Measurements from ENCODE around the gene MIGA1. TPM values are rescaled to one million over a fixed set of nuclear protein-coding genes. Genes with fewer than 3 reads are reported as not detected.
"Not testable (repeated sequence)": the region's sequence is repeated elsewhere in the genome, so short reads cannot be mapped to it uniquely, and the experiment has no call there.

MIGA1 gene
- total RNA-seq, 2 donors from 2014 or later: 13.3 to 14.0 TPM

GRCh38 chr1:77888081-77888780 lies 108.8 kb downstream of the MIGA1 start, which contains the start of gene NEXN:
NEXN (plus strand) TSS chr1:77888624; CDS start chr1:77916107, 27,483 bp downstream.
- no peaks in the 10 kb centered on the region for H3K36me3 Mint-ChIP-seq
- H3K4me1 Mint-ChIP-seq (ENCODE audit: low read depth in 2 of 2): peaks cover 6 to 7% of the 10 kb centered on the region in 2 donors
- peaks cover 11 to 20% of the 10 kb centered on the region in 2 donors for H3K27me3 Mint-ChIP-seq
- no peak within 1 kb of the TSS for H3K27ac Mint-ChIP-seq
- H3K9me3 Mint-ChIP-seq: no peaks in the 10 kb centered on the region
- peak within 1 kb of the TSS; percentile 59 for H3K4me3 Mint-ChIP-seq
- DNase-seq (ENCODE audit: low spot score) (no peak), ATAC-seq (no peak)

- Mint-ChIP-seq H3K9me3 (no peaks in the 10 kb centered on the region), H3K27ac (no peak overlapping the region), H3K27me3 (peaks cover 11 to 20% of the 10 kb centered on the region in 2 donors), H3K4me3 (peak overlapping the region; percentile 59), H3K4me1 (ENCODE audit: low read depth in 2 of 2) (peaks cover 6 to 7% of the 10 kb centered on the region in 2 donors), H3K36me3 (no peaks in the 10 kb centered on the region)
- no peak for DNase-seq (ENCODE audit: low spot score)
- peak; percentile 87 to 92 for ATAC-seq
Measured at GRCh38 chr1:77888781-77889642, 109.6 kb downstream of the MIGA1 start.

GRCh38 chr1:77889671-77890070 lies 110.2 kb downstream of the MIGA1 start:
- H3K36me3 Mint-ChIP-seq: no peaks in the 10 kb centered on the region
- H3K4me3 Mint-ChIP-seq: no peak overlapping the region
- H3K27me3 Mint-ChIP-seq: peaks cover 11 to 20% of the 10 kb centered on the region in 2 donors
- ATAC-seq (no peak), DNase-seq (ENCODE audit: low spot score) (no peak)
- H3K9me3 Mint-ChIP-seq: no peaks in the 10 kb centered on the region
- peaks cover 6 to 7% of the 10 kb centered on the region in 2 donors for H3K4me1 Mint-ChIP-seq (ENCODE audit: low read depth in 2 of 2)
- H3K27ac Mint-ChIP-seq: no peak overlapping the region

GRCh38 chr1:77891200-77891599 lies 111.8 kb downstream of the MIGA1 start:
- Mint-ChIP-seq H3K9me3 (no peaks in the 10 kb centered on the region), H3K4me3 (no peak overlapping the region), H3K27ac (no peak overlapping the region), H3K36me3 (no peaks in the 10 kb centered on the region), H3K27me3 (peaks cover 11 to 20% of the 10 kb centered on the region in 2 donors), H3K4me1 (ENCODE audit: low read depth in 2 of 2) (peaks cover 6 to 7% of the 10 kb centered on the region in 2 donors)
- ATAC-seq (no peak), DNase-seq (ENCODE audit: low spot score) (no peak)

- ATAC-seq: no peak
- no peak for DNase-seq (ENCODE audit: low spot score)
- Mint-ChIP-seq H3K9me3 (no peaks in the 10 kb centered on the region), H3K4me3 (no peak overlapping the region), H3K36me3 (no peaks in the 10 kb centered on the region), H3K27me3 (peaks cover 0 to 3% of the 10 kb centered on the region in 2 donors), H3K4me1 (ENCODE audit: low read depth in 2 of 2) (no peaks in the 10 kb centered on the region), H3K27ac (no peak overlapping the region)
Measured at GRCh38 chr1:77899647-77900320, 120.3 kb downstream of the MIGA1 start.

- no peak for ATAC-seq
- no peaks in the 10 kb centered on the region for H3K9me3 Mint-ChIP-seq
- H3K4me3 Mint-ChIP-seq: no peak overlapping the region
- H3K36me3 Mint-ChIP-seq: no peaks in the 10 kb centered on the region
- DNase-seq (ENCODE audit: low spot score): no peak
- no peak overlapping the region for H3K27ac Mint-ChIP-seq
- peaks cover 0 to 3% of the 10 kb centered on the region in 2 donors for H3K27me3 Mint-ChIP-seq
- no peaks in the 10 kb centered on the region for H3K4me1 Mint-ChIP-seq (ENCODE audit: low read depth in 2 of 2)
Measured at GRCh38 chr1:77900687-77901293, 121.3 kb downstream of the MIGA1 start.

GRCh38 chr1:77905603-77906002 lies 126.2 kb downstream of the MIGA1 start:
- Mint-ChIP-seq H3K27me3 (no peaks in the 10 kb centered on the region), H3K36me3 (no peaks in the 10 kb centered on the region), H3K4me3 (no peak overlapping the region), H3K9me3 (no peaks in the 10 kb centered on the region), H3K4me1 (ENCODE audit: low read depth in 2 of 2) (no peaks in the 10 kb centered on the region), H3K27ac (no peak overlapping the region)
- DNase-seq (ENCODE audit: low spot score) (no peak), ATAC-seq (no peak)

- DNase-seq (ENCODE audit: low spot score) (no peak), ATAC-seq (no peak)
- Mint-ChIP-seq H3K27me3 (no peaks in the 10 kb centered on the region), H3K36me3 (no peaks in the 10 kb centered on the region), H3K27ac (no peak overlapping the region), H3K4me3 (no peak overlapping the region), H3K4me1 (ENCODE audit: low read depth in 2 of 2) (no peaks in the 10 kb centered on the region), H3K9me3 (no peaks in the 10 kb centered on the region)
Measured at GRCh38 chr1:77906019-77906545, 126.6 kb downstream of the MIGA1 start.

GRCh38 chr1:77906624-77907023 lies 127.2 kb downstream of the MIGA1 start:
- Mint-ChIP-seq H3K4me1 (ENCODE audit: low read depth in 2 of 2) (no peaks in the 10 kb centered on the region), H3K36me3 (no peaks in the 10 kb centered on the region), H3K27me3 (no peaks in the 10 kb centered on the region), H3K4me3 (no peak overlapping the region), H3K9me3 (no peaks in the 10 kb centered on the region), H3K27ac (no peak overlapping the region)
- DNase-seq (ENCODE audit: low spot score): no peak
- no peak for ATAC-seq

- Mint-ChIP-seq H3K9me3 (no peaks in the 10 kb centered on the region), H3K4me3 (no peak overlapping the region), H3K27ac (no peak overlapping the region), H3K4me1 (ENCODE audit: low read depth in 2 of 2) (no peaks in the 10 kb centered on the region), H3K36me3 (no peaks in the 10 kb centered on the region), H3K27me3 (no peaks in the 10 kb centered on the region)
- DNase-seq (ENCODE audit: low spot score): no peak
- ATAC-seq: no peak
Measured at GRCh38 chr1:77910116-77910515, 130.7 kb downstream of the MIGA1 start.

- not testable (repeated sequence) for H3K4me3 Mint-ChIP-seq; H3K36me3 Mint-ChIP-seq; H3K27ac Mint-ChIP-seq; H3K4me1 Mint-ChIP-seq (ENCODE audit: low read depth in 2 of 2); H3K27me3 Mint-ChIP-seq; ATAC-seq; H3K9me3 Mint-ChIP-seq; DNase-seq (ENCODE audit: low spot score)
Measured at GRCh38 chr1:77918918-77919317, 139.5 kb downstream of the MIGA1 start.

GRCh38 chr1:77925518-77925917 lies 146.1 kb downstream of the MIGA1 start:
- ATAC-seq (no peak), DNase-seq (ENCODE audit: low spot score) (no peak)
- no peak overlapping the region for H3K27ac Mint-ChIP-seq
- H3K36me3 Mint-ChIP-seq: no peaks in the 10 kb centered on the region
- peaks cover 5% of the 10 kb centered on the region in 2 donors for H3K4me1 Mint-ChIP-seq (ENCODE audit: low read depth in 2 of 2)
- H3K27me3 Mint-ChIP-seq: peaks cover 2 to 6% of the 10 kb centered on the region in 2 donors
- no peaks in the 10 kb centered on the region for H3K9me3 Mint-ChIP-seq
- H3K4me3 Mint-ChIP-seq: no peak overlapping the region

GRCh38 chr1:77925956-77926355 lies 146.5 kb downstream of the MIGA1 start:
- peaks cover 5% of the 10 kb centered on the region in 2 donors for H3K4me1 Mint-ChIP-seq (ENCODE audit: low read depth in 2 of 2)
- no peaks in the 10 kb centered on the region for H3K36me3 Mint-ChIP-seq
- H3K4me3 Mint-ChIP-seq: peak overlapping the region; percentile 79
- ATAC-seq: no peak
- peaks cover 2 to 6% of the 10 kb centered on the region in 2 donors for H3K27me3 Mint-ChIP-seq
- no peak for DNase-seq (ENCODE audit: low spot score)
- no peak overlapping the region for H3K27ac Mint-ChIP-seq
- no peaks in the 10 kb centered on the region for H3K9me3 Mint-ChIP-seq
